C1 segment of cervical spinal cord (tissue), 14 donors: ENCODE results near the gene FALEC.
"Not testable (repeated sequence)": the region's sequence is repeated elsewhere in the genome, so short reads cannot be mapped to it uniquely, and the experiment has no call there.

Experiments used
- DNase-seq, 14 donors: peaks; one replicate each; lab custom pipeline; 2025; lab: John Stamatoyannopoulos, UW

Gene FALEC

DNA sequence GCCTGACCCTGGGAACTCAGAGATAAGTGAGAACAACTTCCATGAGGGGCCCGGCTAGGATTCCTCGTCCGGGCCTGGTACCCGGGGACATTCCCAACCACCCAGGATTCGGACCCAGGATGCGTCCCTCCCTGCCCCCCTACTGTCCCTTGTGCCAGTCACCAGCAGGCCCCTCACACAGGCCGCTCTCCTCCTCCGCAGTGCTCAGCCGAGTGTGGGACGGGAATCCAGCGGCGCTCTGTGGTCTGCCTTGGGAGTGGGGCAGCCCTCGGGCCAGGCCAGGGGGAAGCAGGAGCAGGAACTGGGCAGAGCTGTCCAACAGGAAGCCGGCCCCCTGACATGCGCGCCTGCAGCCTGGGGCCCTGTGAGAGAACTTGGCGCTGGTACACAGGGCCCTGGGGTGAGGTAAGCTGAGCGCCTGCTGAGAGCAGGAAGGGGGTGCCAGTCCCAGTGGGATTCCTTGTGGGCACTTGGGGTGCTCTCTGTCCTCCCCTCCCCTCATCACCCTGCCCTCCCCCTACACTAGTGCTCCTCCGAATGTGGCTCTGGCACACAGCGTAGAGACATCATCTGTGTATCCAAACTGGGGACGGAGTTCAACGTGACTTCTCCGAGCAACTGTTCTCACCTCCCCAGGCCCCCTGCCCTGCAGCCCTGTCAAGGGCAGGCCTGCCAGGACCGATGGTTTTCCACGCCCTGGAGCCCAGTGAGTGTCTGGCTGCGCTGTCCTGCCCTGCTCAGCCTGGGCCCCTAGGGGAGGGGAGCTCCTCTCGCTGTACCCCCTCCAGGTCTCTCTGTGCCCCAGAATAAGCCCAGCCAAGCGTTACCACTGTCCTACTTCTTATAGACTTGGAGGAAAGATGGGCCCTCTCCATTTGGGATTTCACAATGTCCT is 43.5 kb downstream of the FALEC start:
- DNase-seq = peak in 7 of 14 donors; percentile 10 to 42 (median 37)

DNA sequence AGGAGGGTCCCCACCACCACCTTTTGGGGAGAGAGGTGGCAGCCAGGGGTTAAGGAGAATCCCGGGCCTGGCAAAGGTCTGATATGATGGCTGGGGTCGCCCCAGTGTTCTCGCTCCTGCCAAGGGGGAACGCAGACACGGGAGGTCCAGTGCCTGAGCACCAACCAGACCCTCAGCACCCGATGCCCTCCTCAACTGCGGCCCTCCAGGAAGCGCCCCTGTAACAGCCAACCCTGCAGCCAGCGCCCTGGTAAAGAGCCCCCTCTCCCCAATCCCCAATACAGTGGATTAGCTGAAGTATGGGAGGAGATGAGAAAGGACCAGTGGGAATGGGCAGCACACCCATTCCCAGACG is 44.1 kb downstream of the FALEC start:
- DNase-seq = no peak

DNA sequence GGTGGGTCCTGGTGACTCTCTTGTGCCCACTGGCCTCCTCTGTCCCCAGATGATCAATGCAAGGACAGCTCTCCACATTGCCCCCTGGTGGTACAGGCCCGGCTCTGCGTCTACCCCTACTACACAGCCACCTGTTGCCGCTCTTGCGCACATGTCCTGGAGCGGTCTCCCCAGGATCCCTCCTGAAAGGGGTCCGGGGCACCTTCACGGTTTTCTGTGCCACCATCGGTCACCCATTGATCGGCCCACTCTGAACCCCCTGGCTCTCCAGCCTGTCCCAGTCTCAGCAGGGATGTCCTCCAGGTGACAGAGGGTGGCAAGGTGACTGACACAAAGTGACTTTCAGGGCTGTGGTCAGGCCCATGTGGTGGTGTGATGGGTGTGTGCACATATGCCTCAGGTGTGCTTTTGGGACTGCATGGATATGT is 44.5 kb downstream of the FALEC start:
- DNase-seq = peak in 10 of 14 donors; percentile 10 to 58 (median 31)

DNA sequence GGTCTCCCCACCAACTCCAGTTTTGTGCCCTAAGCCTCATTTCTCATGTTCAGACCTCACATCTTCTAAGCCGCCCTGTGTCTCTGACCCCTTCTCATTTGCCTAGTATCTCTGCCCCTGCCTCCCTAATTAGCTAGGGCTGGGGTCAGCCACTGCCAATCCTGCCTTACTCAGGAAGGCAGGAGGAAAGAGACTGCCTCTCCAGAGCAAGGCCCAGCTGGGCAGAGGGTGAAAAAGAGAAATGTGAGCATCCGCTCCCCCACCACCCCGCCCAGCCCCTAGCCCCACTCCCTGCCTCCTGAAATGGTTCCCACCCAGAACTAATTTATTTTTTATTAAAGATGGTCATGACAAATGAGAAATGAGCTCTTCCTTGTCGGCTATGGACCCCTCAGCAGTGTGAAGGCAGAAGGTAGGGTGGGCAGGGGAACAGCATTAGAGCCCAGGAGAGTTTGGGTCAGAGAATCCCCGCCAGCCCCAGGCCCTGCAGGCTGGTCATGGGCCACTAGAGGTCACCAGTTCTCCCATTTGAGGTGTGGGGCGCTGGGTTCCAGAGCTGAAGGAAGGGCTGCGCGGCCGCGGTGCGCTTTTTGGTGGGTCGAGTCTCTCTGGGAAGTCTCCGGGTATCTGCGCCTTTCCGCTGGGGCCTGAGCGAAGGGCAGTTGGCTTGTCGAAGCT is 45.2 kb downstream of the FALEC start:
- DNase-seq = peak in 9 of 14 donors; percentile 75 to 93 (median 91)

DNA sequence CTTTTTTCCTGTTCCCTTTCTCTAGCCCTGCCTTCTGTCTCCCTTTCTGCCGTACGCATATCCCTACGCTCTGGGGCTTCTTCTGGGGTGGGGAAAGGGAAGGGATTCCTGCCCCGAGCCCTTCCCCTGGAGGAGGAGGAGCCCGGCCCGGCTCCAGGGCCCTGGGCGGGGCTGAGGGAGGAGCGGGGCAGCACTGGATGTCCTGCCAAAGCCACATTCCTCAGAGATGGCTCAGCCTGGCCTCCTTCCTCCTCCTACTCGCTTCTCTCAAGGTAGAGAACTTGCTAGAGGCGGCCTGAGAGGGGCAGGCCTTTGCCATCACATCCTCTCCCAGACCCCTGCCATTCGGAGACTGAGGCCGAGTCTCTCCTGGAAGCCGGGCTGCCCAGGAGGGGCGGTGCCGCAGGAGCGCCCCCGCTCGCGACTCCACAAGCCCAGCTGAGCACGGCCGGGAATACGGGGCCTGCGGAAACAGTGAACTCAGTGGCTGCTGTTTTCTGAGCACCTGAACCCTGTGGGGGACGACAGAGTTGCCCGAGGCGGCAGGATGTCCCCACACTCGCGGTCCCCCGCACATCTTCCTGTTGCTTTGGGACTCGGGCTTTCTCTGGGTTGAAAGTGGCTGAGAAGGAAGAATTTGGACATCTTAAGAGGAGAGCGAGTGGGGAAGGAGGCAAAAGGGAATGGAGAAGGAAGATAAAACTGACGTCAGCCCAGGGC is 45.9 kb downstream of the FALEC start:
- DNase-seq = peak in 13 of 14 donors; percentile 72 to 93 (median 90)

DNA sequence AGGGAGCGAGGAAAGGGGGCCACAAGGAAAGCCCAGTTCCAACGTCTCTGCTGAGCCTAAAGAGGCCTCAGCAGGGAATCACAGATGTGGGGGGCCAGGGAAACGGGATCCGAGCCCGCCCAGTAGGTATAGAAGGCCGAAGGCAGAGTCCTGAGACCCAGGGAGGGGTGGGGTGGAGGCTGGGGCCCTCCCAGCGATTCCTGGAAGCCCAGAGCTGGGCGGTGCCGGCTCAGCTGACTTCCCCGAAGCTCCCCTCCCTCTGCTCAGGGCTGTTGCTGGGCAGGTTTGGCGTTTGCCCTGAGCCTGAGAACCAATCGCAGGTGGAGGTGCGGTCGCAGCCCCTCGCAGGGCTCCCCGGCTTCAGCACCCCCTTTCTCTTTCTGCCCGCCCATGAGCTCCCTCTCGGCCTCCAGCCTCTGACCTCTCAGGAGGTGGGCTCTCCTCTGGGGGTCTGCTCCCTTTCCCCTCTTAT is 46.5 kb downstream of the FALEC start:
- peak in 12 of 14 donors; percentile 54 to 88 (median 74) for DNase-seq

DNA sequence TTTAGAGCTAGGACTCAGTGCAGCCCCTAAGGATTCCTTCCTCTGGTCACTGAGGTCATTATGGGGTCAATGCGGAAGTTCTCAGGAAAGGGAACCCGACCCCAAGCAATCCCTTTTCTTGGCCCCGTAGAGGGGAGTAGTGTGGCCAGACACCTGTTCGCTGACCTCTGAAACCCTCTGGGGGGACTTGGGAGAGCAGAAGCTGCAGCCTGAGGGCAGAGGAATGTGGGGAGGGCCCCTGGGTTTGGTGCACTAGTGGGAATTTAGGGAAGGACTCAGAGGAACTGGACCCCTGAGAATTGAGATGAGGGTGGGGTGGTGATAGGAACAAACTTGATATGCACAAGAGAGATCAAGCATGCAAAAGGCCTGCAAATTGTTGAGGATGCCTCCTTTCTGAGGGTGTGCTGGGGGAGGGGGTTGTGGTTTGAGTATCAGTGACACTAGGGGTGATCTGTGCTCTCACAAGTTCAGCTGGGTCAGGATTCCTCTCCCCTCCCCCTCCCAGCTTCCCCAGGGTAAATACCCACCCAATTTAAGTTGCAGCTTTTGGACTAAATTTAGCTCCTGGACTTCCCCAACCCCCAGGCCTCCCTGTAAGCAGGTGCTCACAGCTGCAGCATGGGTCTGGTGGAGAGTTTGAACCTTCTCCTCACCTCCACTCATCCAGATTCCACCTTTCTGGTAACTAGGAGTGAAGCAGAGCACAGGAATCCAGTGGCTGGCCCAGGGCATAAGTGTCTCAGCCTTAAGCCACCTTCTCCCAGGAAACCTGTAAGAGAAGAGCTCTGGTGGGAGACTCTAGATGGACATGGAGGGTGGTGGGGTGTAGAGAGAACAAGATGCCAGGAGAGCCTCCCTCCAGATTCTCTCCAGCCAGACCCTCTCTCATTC is 47.1 kb downstream of the FALEC start:
- DNase-seq = peak in 4 of 14 donors; percentile 29 to 47 (median 43)

DNA sequence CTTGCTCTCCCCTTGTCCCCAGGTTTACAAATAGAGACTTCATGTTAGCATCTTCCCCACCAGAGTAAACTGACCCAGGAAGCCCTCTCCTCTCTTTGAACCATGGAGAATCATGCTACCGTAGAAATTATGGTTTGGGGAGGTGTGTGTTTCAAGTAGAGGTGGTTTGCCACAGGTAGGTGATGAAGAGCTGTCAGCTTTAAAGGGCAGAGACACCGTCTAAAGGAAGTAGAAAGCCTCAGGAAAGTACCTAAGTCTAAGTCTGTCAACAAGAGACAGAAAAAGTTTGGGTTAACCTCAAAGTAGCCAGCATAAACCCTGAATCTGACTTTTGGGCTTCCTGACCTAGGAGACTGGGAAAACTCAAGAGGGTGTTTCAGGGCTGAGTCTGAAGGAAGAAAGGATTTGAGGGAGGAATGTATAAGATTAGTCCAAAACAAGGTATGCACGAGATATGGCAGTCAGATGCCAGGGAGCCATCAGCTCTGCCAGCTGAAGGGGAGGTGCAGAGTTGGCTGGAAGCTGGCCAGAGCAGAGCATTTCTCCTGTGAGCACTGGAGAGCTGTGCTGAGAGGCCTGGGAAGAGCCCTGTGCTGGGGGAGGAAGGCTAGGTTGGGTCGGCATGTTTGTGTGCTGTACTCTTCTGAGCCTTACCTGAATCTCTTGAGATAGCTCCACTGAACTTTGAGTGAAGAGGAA is 47.9 kb downstream of the FALEC start:
- DNase-seq = peak in 2 of 14 donors; percentile 9 to 29

DNA sequence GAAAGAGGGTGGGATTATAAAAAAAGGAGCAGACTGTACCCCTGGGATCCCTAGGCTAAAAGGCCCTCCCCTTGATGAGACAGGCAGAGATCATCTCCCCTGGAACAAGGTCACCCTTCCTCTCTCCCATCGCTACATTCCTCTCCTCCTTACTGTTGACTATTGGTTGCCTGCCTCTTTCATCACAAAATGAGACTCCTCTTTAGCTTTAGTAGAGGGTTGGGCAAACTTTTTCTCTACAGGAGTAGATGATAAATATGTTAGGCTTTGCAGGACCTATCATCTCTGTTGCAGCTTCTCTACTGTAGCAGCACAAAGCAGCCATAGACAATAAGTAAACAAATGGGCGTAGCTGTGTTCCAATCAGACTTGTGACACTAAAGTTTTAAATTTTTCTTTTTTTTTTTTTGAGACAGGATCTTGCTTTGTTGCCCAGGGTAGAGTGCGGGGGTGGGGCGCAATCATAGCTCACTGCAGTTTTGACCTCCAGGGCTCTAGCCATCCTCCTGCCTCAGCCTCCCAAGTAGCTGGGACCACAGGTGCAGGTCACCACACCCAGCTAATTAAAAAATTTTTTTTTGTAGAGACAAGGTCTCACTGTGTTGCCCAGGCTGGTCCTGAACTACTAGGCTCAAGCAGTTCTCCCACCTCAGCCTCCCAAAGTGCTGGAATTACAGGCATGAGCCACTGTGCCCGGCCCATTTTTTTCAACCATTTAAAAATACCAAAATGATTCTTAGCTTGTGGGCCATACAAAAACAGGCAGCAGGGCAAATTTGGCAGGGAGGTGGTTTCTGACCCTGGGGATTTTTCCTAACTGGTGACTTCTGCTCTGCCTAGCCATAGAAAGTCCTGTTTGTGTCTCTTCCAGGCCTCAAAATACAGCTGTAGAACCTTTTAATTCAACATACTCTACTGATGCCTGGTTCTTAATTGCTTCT is 48.8 kb downstream of the FALEC start:
- DNase-seq = no peak

DNA sequence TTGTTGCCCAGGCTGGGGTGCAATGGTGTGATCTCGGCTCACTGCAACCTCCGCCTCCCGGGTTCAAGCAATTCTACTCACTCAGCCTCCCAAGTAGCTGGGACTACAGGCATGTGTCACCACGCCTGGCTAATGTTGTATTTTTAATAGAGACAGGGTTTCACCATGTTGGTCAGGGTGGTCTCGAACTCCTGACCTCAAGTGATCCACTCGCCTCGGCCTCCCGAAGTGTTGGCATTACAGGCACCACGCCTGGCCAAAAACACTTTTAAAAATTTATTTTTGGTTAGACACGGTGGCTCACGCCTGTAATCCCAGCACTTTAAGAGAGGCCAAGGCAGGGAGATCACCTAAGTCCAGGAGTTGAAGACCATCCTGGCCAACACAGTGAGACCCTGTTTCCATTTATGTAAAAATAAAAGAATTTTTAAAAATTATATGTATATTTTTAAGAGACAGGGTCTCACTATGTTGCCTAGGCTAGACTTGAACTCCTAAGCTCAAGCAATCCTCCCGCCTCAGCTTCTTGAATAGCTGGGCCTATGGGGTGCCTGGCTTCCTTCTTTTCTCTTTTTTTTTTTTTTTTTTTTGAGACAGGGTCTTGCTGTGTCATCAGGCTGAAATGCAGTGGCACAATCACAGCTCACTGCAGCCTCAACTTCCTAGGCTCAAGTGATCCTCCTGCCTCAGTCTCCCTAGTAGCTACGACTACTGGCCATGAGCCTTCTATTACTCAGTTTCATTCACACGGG is 49.9 kb downstream of the FALEC start:
- not testable (repeated sequence) for DNase-seq

DNA sequence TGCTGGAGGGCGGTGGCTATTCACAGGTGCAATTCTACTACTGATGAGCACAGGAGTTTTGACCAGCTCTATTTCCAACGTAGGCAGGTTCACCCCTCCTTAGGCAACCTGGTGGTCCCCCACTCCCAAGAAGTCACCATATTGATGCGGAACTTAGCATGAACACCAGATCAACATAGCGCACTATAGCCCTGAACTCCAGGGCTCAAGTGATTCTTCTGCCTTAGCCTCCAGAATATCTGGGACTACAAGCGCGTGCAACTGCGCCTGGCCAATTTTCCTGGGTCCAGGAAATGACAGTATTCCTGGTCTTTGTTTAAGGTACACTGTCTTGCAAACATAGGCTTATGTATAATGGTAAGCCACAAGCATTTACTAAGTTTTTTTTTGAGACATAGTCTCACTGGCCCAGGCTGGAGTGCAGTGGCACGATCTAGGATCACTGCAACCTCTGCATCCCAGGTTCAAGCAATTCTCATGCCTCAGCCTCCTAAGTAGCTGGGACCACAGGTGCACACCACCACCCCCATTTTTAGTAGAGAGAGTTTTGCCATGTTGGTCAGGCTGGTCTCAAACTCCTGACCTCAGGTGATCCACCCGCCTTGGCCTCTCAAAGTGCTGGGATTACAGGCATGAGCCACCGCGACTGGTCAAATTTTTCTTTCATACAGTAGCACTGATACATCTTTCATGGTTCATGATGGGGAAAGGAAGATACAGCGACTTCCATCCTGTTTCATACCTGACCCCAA is 51.2 kb downstream of the FALEC start:
- DNase-seq = no peak

DNA sequence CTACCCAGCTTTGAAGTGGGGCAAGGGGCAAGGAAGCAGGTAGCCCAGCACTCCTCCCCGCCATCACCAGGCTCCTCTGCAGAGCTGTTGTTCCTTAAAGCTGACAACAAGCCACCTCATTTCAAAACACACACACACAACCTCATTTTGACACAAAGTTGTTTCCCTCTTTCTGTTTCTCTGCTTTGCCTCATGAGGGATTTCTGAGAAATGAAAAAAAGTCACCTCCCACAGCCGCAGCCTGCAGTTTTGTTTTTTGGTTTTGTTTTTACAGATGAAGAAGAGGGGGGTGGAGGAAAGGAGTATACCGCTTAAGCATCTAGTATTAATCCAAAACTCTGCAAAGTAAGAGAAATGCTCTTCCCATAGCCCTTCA is 51.8 kb downstream of the FALEC start:
- DNase-seq = no peak

DNA sequence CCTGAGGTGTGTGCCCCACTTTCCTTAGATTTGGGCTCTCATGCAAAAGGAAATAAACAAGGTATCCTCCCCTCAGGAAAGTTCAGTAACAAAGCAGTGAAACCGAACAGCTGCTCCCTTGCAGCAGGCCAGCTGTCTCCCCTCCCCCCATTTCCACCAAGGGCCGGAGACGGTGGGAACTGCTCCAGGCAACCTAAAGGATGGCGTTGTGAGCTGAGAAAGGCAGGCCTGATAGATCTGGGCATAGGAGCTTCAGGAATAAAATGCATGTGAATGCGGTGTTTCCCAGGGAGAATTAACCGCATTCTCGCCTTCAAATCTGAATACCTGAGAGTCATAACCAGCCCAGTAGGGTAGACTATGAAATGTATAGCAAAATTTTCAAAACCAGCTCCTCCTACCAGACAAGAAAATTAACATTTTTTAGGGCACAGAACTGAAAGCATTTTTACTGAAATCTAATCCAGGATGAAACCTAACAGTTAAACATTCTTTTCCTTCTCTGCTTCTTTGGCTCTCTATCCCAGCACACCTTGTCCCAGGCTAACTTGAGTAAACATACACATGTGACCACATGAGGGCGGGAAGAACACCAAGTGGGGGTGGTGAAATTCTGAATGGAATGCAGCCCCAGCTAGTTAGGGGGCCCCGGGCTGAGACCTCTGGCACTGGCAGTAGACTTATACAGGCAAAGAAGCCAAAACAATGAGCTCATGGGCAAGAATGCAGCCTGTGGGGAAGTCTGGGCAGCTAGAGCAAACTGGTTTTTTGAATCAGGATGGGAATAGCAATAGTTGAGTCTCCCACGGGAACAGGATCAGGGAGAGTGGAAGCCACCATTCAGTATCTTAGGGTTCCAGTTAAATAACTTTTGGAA is 52.4 kb downstream of the FALEC start:
- peak in 11 of 14 donors; percentile 23 to 78 (median 53) for DNase-seq

DNA sequence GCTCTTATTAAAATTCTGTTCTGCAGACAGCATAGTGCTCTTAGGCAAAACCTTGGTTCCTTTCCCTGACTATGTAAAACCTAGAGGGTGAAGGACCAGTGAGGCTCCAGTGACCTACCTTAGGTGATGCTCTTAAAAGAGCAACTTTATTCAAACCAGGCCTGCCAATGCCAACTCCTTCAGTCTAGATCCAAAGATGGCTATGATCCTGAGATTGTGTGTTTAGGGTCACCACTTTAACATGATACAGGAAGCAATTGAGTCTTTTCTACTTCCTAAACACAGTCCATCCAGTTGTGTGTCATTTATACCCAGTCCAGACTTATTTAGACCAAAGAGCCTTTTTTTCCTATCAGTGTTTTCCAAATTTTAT is 53.0 kb downstream of the FALEC start:
- DNase-seq = no peak

DNA sequence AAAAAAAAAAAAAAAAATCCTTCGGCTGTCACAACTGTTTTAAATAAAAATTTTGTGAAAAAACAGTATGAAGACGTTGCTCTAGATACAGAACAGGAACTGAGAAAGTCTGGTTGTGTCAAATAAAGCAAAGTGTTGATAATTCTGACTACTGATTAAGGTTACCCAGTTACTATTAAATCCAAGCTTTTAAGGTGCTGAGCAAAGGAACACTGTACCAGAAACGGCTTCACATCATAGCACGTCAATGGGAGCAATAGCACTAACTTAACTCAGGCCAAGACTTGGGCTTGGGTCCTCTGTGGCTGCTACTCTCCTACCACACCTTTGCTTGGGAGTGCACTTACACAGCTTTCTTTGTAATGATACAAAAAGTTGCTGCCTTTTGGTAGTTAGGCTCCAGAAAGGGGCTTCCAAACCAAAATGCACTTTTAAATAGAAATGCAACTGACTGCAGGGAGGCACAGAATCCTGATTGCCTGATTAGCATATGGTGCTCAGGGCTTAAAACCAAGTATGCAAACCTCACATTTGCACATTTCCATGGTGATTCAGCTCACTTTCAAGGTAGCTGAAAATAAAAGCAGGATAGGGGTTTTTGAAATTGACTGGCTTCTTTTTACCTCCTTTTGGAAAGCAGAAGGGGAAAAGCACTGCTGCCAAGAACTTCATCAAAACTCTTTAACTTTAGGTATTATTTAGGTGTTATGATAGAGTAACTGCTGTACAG is 57.5 kb downstream of the FALEC start:
- no peak for DNase-seq

DNA sequence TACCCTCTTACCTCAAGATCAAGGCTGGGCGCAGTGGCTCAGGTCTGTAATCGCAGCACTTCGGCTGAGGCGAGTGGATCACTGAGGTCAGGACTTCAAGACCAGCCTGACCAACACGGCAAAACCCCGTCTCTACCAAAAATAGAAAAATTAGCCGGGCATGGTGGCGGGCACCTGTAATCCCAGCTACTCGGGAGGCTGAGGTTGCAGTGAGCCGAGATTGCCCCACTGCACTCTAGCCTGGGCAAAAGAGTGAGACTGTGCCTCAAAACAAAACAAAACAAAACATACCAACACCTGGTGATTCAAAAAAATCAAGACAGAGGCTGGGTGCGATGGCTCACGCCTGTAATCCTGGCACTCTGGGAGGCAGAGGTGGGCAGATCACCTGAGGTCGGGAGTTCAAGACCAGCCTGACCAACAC is 58.1 kb downstream of the FALEC start:
- DNase-seq = not testable (repeated sequence)
